ENCODE results near the gene WNT5B. TPM values are rescaled to one million over a fixed set of nuclear protein-coding genes. Genes with fewer than 3 reads are reported as not detected.

Gene WNT5B
- total RNA-seq, 1 experiment from 2014 or later: 33.1 TPM

- Histone ChIP-seq H3K36me3 (ENCODE audit: low read depth) (no peaks in the 10 kb centered on the region), H3K79me2 (ENCODE audit: low read depth) (no peaks in the 10 kb centered on the region), H3K27ac (no peak overlapping the region), H3K4me3 (no peak overlapping the region), H3K9me3 (ENCODE audit: insufficient read depth, low read depth) (no peaks in the 10 kb centered on the region), H3F3A (ENCODE audit: insufficient read depth, low read depth) (peaks cover 20% of the 10 kb centered on the region), H3K4me2 (no peak overlapping the region), H3K9me2 (ENCODE audit: insufficient read depth) (no peaks in the 10 kb centered on the region), H3K27me3 (ENCODE audit: insufficient read depth, low read depth) (no peaks in the 10 kb centered on the region), H3K4me1 (replicated peaks; ENCODE audit: insufficient read depth) (peaks cover 24% of the 10 kb centered on the region), H4K20me1 (ENCODE audit: insufficient read depth) (no peaks in the 10 kb centered on the region), H2AFZ (no peak overlapping the region)
- ChIA-PET POLR2A (ENCODE audit: unreplicated experiment) (interaction anchor here (0.6 to 0.7 kb wide), 2 partner anchors 69 to 213 kb away, joined by 3 to 7 read pairs; no protein-coding TSS in a partner anchor), CTCF (interaction anchor here (0.5 to 1.0 kb wide), 4 partner anchors 485 to 1532 kb away, joined by 3 read pairs; no protein-coding TSS in a partner anchor)
- TF ChIP-seq CTCF (conservative IDR thresholded peaks at IDR 0.05) (no peak), EZH2 (IDR thresholded peaks at IDR 0.05; ENCODE audit: low read depth) (no peak)
- DNase-seq: no peak
- intact Hi-C loops (cut with micrococcal nuclease; ENCODE audit: unreplicated experiment): no loop called here
- BruUV-seq (replicated peaks): no TSS peak
Observed at GRCh38 chr12:1603269-1603993, 25.6 kb upstream of the WNT5B start.

GRCh38 chr12:1604464-1604863, 24.6 kb upstream of the WNT5B start:
- Histone ChIP-seq H3K27ac (no peak overlapping the region), H3K4me3 (no peak overlapping the region), H3F3A (ENCODE audit: insufficient read depth, low read depth) (peaks cover 20% of the 10 kb centered on the region), H3K36me3 (ENCODE audit: low read depth) (no peaks in the 10 kb centered on the region), H2AFZ (no peak overlapping the region), H3K4me2 (no peak overlapping the region), H3K9me3 (ENCODE audit: insufficient read depth, low read depth) (no peaks in the 10 kb centered on the region), H3K4me1 (replicated peaks; ENCODE audit: insufficient read depth) (peaks cover 29% of the 10 kb centered on the region), H3K9me2 (ENCODE audit: insufficient read depth) (no peaks in the 10 kb centered on the region), H4K20me1 (ENCODE audit: insufficient read depth) (no peaks in the 10 kb centered on the region), H3K27me3 (ENCODE audit: insufficient read depth, low read depth) (no peaks in the 10 kb centered on the region), H3K79me2 (ENCODE audit: low read depth) (no peaks in the 10 kb centered on the region)
- BruUV-seq (replicated peaks): no TSS peak
- POLR2A ChIA-PET (ENCODE audit: unreplicated experiment): no interaction called here
- no peak for DNase-seq
- TF ChIP-seq CTCF (conservative IDR thresholded peaks at IDR 0.05) (no peak), EZH2 (IDR thresholded peaks at IDR 0.05; ENCODE audit: low read depth) (no peak)
- intact Hi-C loops (cut with micrococcal nuclease; ENCODE audit: unreplicated experiment): no loop called here
- CTCF ChIA-PET: interaction anchor here (1.0 to 1.7 kb wide), 2 partner anchors 486 kb away, joined by 3 to 10 read pairs; no protein-coding TSS in a partner anchor

GRCh38 chr12:1605129-1606020, 23.7 kb upstream of the WNT5B start:
- peaks cover 29% of the 10 kb centered on the region for H3K4me1 ChIP-seq (replicated peaks; ENCODE audit: insufficient read depth)
- peak; percentile 90 for TF ChIP-seq CTCF (conservative IDR thresholded peaks at IDR 0.05)
- no peak for TF ChIP-seq EZH2 (IDR thresholded peaks at IDR 0.05; ENCODE audit: low read depth)
- no peaks in the 10 kb centered on the region for H4K20me1 ChIP-seq (ENCODE audit: insufficient read depth)
- ChIA-PET CTCF (interaction anchor here (1.7 kb wide), 1 partner anchor 487 kb away, joined by 10 read pairs; no protein-coding TSS in a partner anchor), POLR2A (ENCODE audit: unreplicated experiment) (interaction anchor here (0.7 to 1.2 kb wide), 3 partner anchors 11 to 497 kb away, joined by 5 to 6 read pairs (median 6); partner anchors contain the start of gene FBXL14)
- H2AFZ ChIP-seq: peak overlapping the region; percentile 80
- H3K27ac ChIP-seq: peak overlapping the region; percentile 64
- H3K4me3 ChIP-seq: peak overlapping the region; percentile 47
- H3K79me2 ChIP-seq (ENCODE audit: low read depth): no peaks in the 10 kb centered on the region
- H3K9me2 ChIP-seq (ENCODE audit: insufficient read depth): no peaks in the 10 kb centered on the region
- BruUV-seq (replicated peaks): TSS peak; percentile 99
- intact Hi-C loops (cut with micrococcal nuclease; ENCODE audit: unreplicated experiment): loop anchor here (1.0 to 5.0 kb wide), 5 partner anchors 186 to 788 kb away; partner anchors contain the start of gene RAD52
- H3K4me2 ChIP-seq: peak overlapping the region; percentile 78
- H3K9me3 ChIP-seq (ENCODE audit: insufficient read depth, low read depth): no peaks in the 10 kb centered on the region
- H3K36me3 ChIP-seq (ENCODE audit: low read depth): no peaks in the 10 kb centered on the region
- DNase-seq: peak; percentile 74 to 83
- no peaks in the 10 kb centered on the region for H3K27me3 ChIP-seq (ENCODE audit: insufficient read depth, low read depth)
- H3F3A ChIP-seq (ENCODE audit: insufficient read depth, low read depth): peaks cover 20% of the 10 kb centered on the region
